Spleen (tissue), 11 donors: ENCODE results near the gene KRTAP5-7. TPM values are rescaled to one million over a fixed set of nuclear protein-coding genes. Genes with fewer than 3 reads are reported as not detected.

Experiments
- DNase-seq: peaks from one replicate; pipeline ENCODE4 v3.0.0-alpha.2; 2020
- H3K27ac ChIP-seq, 8 donors: fragments of 200-600 bp; sonication (generic) in 7 of 8; 1 replicate in 4 of 8; 2 replicates in 4 of 8; pipeline versions ENCODE4 v1.5.0 to v1.8.0; 2016 to 2021; ENCODE audit warnings: inconsistent platforms in 4 of 8, mild to moderate bottlenecking in 4 of 8, moderate library complexity in 1 of 8
- H3K27me3 ChIP-seq, 7 donors: fragments of 200-600 bp; sonication (generic) in 6 of 7; replicated peaks in 1 of 7; 1 replicate in 4 of 7; 2 replicates in 3 of 7; pipeline versions ENCODE4 v1.5.0 to v1.8.0; 2016 to 2021; ENCODE audit warnings: inconsistent platforms in 3 of 7, mild to moderate bottlenecking in 1 of 7
- H3K36me3 ChIP-seq, 6 donors: fragments of 200-600 bp; sonication (generic) in 5 of 6; 1 replicate in 4 of 6; 2 replicates in 2 of 6; pipeline versions ENCODE4 v1.5.0 to v1.8.0; 2016 to 2021; ENCODE audit warnings: inconsistent platforms in 2 of 6
- H3K4me1 ChIP-seq, 6 donors: fragments of 200-600 bp; sonication (generic) in 5 of 6; 1 replicate in 3 of 6; 2 replicates in 3 of 6; pipeline versions ENCODE4 v1.5.0 to v1.8.0; 2016 to 2021; ENCODE audit warnings: inconsistent platforms in 3 of 6
- H3K4me3 ChIP-seq, 8 donors: fragments of 200-600 bp; sonication (generic) in 7 of 8; 1 replicate in 4 of 8; 2 replicates in 4 of 8; pipeline versions ENCODE4 v1.5.0 to v1.8.0; 2016 to 2021; ENCODE audit warnings: inconsistent platforms in 4 of 8, mild to moderate bottlenecking in 4 of 8, moderate library complexity in 2 of 8
- H3K9me3 ChIP-seq, 8 donors: fragments of 200-600 bp; sonication (generic) in 7 of 8; 1 replicate in 4 of 8; 2 replicates in 4 of 8; pipeline versions ENCODE4 v1.5.0 to v1.8.0; 2016 to 2021; ENCODE audit warnings: inconsistent platforms in 4 of 8
- CTCF ChIP-seq, 11 experiments: fragments of 200-600 bp in 7 of 11; fragments of 450-650 bp in 4 of 11; sonication (generic) in 4 of 11; IDR thresholded peaks in 8 of 11; conservative IDR thresholded peaks in 3 of 11; 1 replicate in 7 of 11; 2 replicates in 4 of 11; pipeline versions ENCODE4 v1.4.0 to v1.8.0; 2016 to 2021; ENCODE audit warnings: antibody characterized with exemption in 11 of 11, inconsistent platforms in 4 of 11, mild to moderate bottlenecking in 1 of 11
- POLR2A ChIP-seq, 3 donors: fragments of 450-650 bp; IDR thresholded peaks; one replicate each; pipeline ENCODE4 v1.5.1; 2017; ENCODE audit warnings: antibody characterized with exemption in 3 of 3, mild to moderate bottlenecking in 1 of 3
- POLR2AphosphoS5 ChIP-seq, 3 donors: sonication (generic); formaldehyde crosslinking; IDR thresholded peaks; one replicate each; pipeline ENCODE4 v1.5.1; 2017; ENCODE audit warnings: antibody characterized with exemption in 3 of 3
- WGBS, 5 donors: extraction: QIAGEN DNeasy Blood & Tissue Kit in 3 of 5; methylation state at CpG; one replicate each; pipeline versions ENCODE4 v1.1.5 to v1.1.7; 2013 to 2018; 5-methylcytosine and 5-hydroxymethylcytosine counted together
- intact Hi-C: fragments of 100-400 bp; cut with DNase I; formaldehyde crosslinking; loops from one replicate; pipeline ENCODE4 v1.15.0; 2023; ENCODE audit warnings: low total_unique reads
- polyA plus RNA-seq, 3 donors: library from polyadenylated mRNA; stranded (reverse); fragments of 200-250 nt; gene quantifications; one replicate each; pipeline ENCODE4 v1.2.1, GENCODE V29; 2013
- total RNA-seq, 7 donors: library from RNA; depleted of rRNA in 3 of 7; stranded (reverse); fragments of >200 nt in 3 of 7; fragmentation: NEBNext Ultra II Directional in 4 of 7; extraction: Animal tissue kit (Norgen Biotek cat#: 25700) in 4 of 7; gene quantifications; one replicate each; pipeline versions ENCODE4 v1.1.0 to v1.2.1, GENCODE V29; 2016 to 2021
- donor health status: healthy with polysubstance abuse.
- donor health status: DM: no; HTN: no; CAD: no; lungs with moderate emphysema.
- donor health status: DM: no; HTN: no; CAD: no.
- donor health status: Bipolar disorder and iron deficiency.
- donor health status: healthy.
- donor health status: DM: no; HTN: no; CAD: no.
- donor health status: DM: yes; HTN: yes; CAD: no.

The KRTAP5-7 gene
- total and polyA plus RNA-seq, 10 donors, result 0.13 to 0.72 (median 0.53) TPM; not detected in 6

- TF ChIP-seq POLR2AphosphoS5 (IDR thresholded peaks at IDR 0.05) (no peak), CTCF (IDR thresholded peaks at IDR 0.05 in 8 of 11, conservative IDR thresholded peaks at IDR 0.05 in 3 of 11) (no peak), POLR2A (IDR thresholded peaks at IDR 0.05) (no peak)
- intact Hi-C loops, result no loop called here
- no peaks in the 10 kb centered on the region for H3K27me3 ChIP-seq
- WGBS, 5 donors, result 94 to 96% (median 96%) methylated on average over 29 to 30 of the region's 30 CpGs
- peaks cover 6 to 97% (median 74%) of the 10 kb centered on the region in 6 donors for H3K36me3 ChIP-seq
- H3K4me3 ChIP-seq, result no peak overlapping the region
- no peak overlapping the region for H3K27ac ChIP-seq
- H3K4me1 ChIP-seq, result peaks cover 0 to 9% (median 0%) of the 10 kb centered on the region in 6 donors
- no peak for DNase-seq
- H3K9me3 ChIP-seq, result peaks cover 0 to 7% (median 0%) of the 10 kb centered on the region in 8 donors
Observed at GRCh38 chr11:71501071-71501985, 25.7 kb upstream of the KRTAP5-7 start.

GRCh38 chr11:71502026-71502425, 25.0 kb upstream of the KRTAP5-7 start:
- 93 to 97% (median 96%) methylated on average over 10 of the region's 10 CpGs for WGBS, 5 donors
- DNase-seq, result no peak
- Histone ChIP-seq H3K36me3 (peaks cover 6 to 97% (median 71%) of the 10 kb centered on the region in 6 donors), H3K9me3 (peaks cover 0 to 14% (median 4%) of the 10 kb centered on the region in 8 donors), H3K27me3 (no peaks in the 10 kb centered on the region), H3K4me1 (peaks cover 0 to 9% (median 0%) of the 10 kb centered on the region in 6 donors), H3K27ac (no peak overlapping the region), H3K4me3 (no peak overlapping the region)
- intact Hi-C loops, result no loop called here
- TF ChIP-seq POLR2A (IDR thresholded peaks at IDR 0.05) (no peak), CTCF (IDR thresholded peaks at IDR 0.05 in 8 of 11, conservative IDR thresholded peaks at IDR 0.05 in 3 of 11) (no peak), POLR2AphosphoS5 (IDR thresholded peaks at IDR 0.05) (no peak)

GRCh38 chr11:71502871-71503435, 24.1 kb upstream of the KRTAP5-7 start:
- Histone ChIP-seq H3K4me3 (no peak overlapping the region), H3K36me3 (peaks cover 6 to 91% (median 61%) of the 10 kb centered on the region in 6 donors), H3K9me3 (peaks cover 0 to 21% (median 13%) of the 10 kb centered on the region in 8 donors), H3K27me3 (no peaks in the 10 kb centered on the region), H3K4me1 (peaks cover 0 to 9% (median 0%) of the 10 kb centered on the region in 6 donors), H3K27ac (no peak overlapping the region)
- intact Hi-C loops, result no loop called here
- 94 to 98% (median 96%) methylated on average over 13 to 15 of the region's 15 CpGs for WGBS, 5 donors
- no peak for TF ChIP-seq POLR2A (IDR thresholded peaks at IDR 0.05)
- TF ChIP-seq CTCF (IDR thresholded peaks at IDR 0.05 in 8 of 11, conservative IDR thresholded peaks at IDR 0.05 in 3 of 11), result no peak
- TF ChIP-seq POLR2AphosphoS5 (IDR thresholded peaks at IDR 0.05), result no peak
- DNase-seq, result no peak

- Histone ChIP-seq H3K36me3 (peaks cover 4 to 75% (median 46%) of the 10 kb centered on the region in 6 donors), H3K27me3 (no peaks in the 10 kb centered on the region), H3K4me1 (peaks cover 0 to 9% (median 0%) of the 10 kb centered on the region in 6 donors), H3K9me3 (peaks cover 0 to 35% (median 28%) of the 10 kb centered on the region in 8 donors), H3K27ac (no peak overlapping the region), H3K4me3 (no peak overlapping the region)
- no peak for TF ChIP-seq POLR2AphosphoS5 (IDR thresholded peaks at IDR 0.05)
- no peak for DNase-seq
- intact Hi-C loops, result no loop called here
- WGBS, 5 donors, result 58 to 81% (median 78%) methylated on average over 10 of the region's 10 CpGs
Observed at GRCh38 chr11:71504531-71504930, 22.5 kb upstream of the KRTAP5-7 start.
